AG08395 (cell line): ENCODE results near the gene SNTG2.
"Not testable (repeated sequence)": the region's sequence is repeated elsewhere in the genome, so short reads cannot be mapped to it uniquely, and the experiment has no call there.

ENCODE experiments used
- DNase-seq: peaks from one replicate; pipeline ENCODE4 v3.0.0; 2012; ENCODE audit warnings: mixed read lengths, low spot score

SNTG2 gene

GRCh38 chr2:1375794-1376193 is 425.1 kb downstream of the SNTG2 start:
- DNase-seq, result no peak

GRCh38 chr2:1377473-1377872 is 426.8 kb downstream of the SNTG2 start:
- no peak for DNase-seq

GRCh38 chr2:1378456-1379150 is 428.0 kb downstream of the SNTG2 start:
- DNase-seq, result no peak

- DNase-seq, result no peak
These were observed 431.0 kb downstream of the SNTG2 start for GRCh38 chr2:1381644-1382043.

GRCh38 chr2:1387954-1388725 is 437.5 kb downstream of the SNTG2 start:
- DNase-seq, result not testable (repeated sequence)

- not testable (repeated sequence) for DNase-seq
These were observed 439.5 kb downstream of the SNTG2 start for GRCh38 chr2:1390118-1390517.

GRCh38 chr2:1393321-1393720 is 442.7 kb downstream of the SNTG2 start:
- no peak for DNase-seq

GRCh38 chr2:1394709-1395408 is 444.2 kb downstream of the SNTG2 start:
- DNase-seq, result no peak

GRCh38 chr2:1397350-1397749 is 446.7 kb downstream of the SNTG2 start:
- no peak for DNase-seq

- DNase-seq, result no peak
These were observed 447.5 kb downstream of the SNTG2 start for GRCh38 chr2:1398191-1398590.

GRCh38 chr2:1400943-1401735 is 450.5 kb downstream of the SNTG2 start:
- DNase-seq, result no peak

GRCh38 chr2:1402064-1402463 is 451.4 kb downstream of the SNTG2 start:
- no peak for DNase-seq

GRCh38 chr2:1403565-1403964 is 452.9 kb downstream of the SNTG2 start:
- no peak for DNase-seq

- no peak for DNase-seq
These were observed 454.5 kb downstream of the SNTG2 start for GRCh38 chr2:1405124-1405523.

- no peak for DNase-seq
These were observed 455.3 kb downstream of the SNTG2 start for GRCh38 chr2:1405967-1406366.

GRCh38 chr2:1406434-1406833 is 455.8 kb downstream of the SNTG2 start:
- no peak for DNase-seq

GRCh38 chr2:1407950-1408675 is 457.5 kb downstream of the SNTG2 start:
- DNase-seq, result no peak

GRCh38 chr2:1413156-1413710 is 462.6 kb downstream of the SNTG2 start, which contains the start of gene TPO:
Gene TPO, plus strand, starts transcription at chr2:1413463. Its CDS starts 946 bp downstream, at chr2:1414409.
- no peak for DNase-seq

GRCh38 chr2:1414121-1414520 is 463.5 kb downstream of the SNTG2 start:
- DNase-seq, result no peak

GRCh38 chr2:1414901-1415300 is 464.3 kb downstream of the SNTG2 start:
- DNase-seq, result not testable (repeated sequence)

- DNase-seq, result no peak
These were observed 464.9 kb downstream of the SNTG2 start for GRCh38 chr2:1415501-1415900.
